GM12891 (cell line): Measurements from ENCODE around the gene FANCI.
"Not testable (repeated sequence)": the region's sequence is repeated elsewhere in the genome, so short reads cannot be mapped to it uniquely, and the experiment has no call there.

Source experiments
- DNase-seq: peaks from one replicate; pipeline ENCODE4 v3.0.0; 2011; ENCODE audit warnings: low spot score; ENCODE audit not compliant: insufficient read length
- FAIRE-seq: peaks from 2 replicates; lab custom pipeline; 2011; peaks lifted over from hg19 to GRCh38; lab: Jason Lieb, UNC
- PAX5 ChIP-seq: IDR thresholded peaks from 2 replicates; pipeline ENCODE4 v1.6.1; 2011; ENCODE audit warnings: low read length, moderate library complexity, mild to moderate bottlenecking; ENCODE audit not compliant: insufficient read depth, severe bottlenecking
- POLR2A ChIP-seq: IDR thresholded peaks from 2 replicates; pipeline ENCODE4 v1.6.1; 2011; ENCODE audit warnings: low read depth, low read length, control low read depth
- POLR2AphosphoS5 ChIP-seq: IDR thresholded peaks from 2 replicates; pipeline ENCODE4 v1.6.1; 2011; ENCODE audit warnings: low read depth, low read length, control low read depth
- POU2F2 ChIP-seq: IDR thresholded peaks from 2 replicates; pipeline ENCODE4 v1.6.1; 2011; ENCODE audit warnings: low read depth, mild to moderate bottlenecking, control low read depth, low read length, moderate library complexity
- SPI1 ChIP-seq: IDR thresholded peaks from 2 replicates; pipeline ENCODE4 v1.6.1; 2011; ENCODE audit warnings: low read depth, low read length, control low read depth
- TAF1 ChIP-seq: IDR thresholded peaks from 2 replicates; pipeline ENCODE4 v1.6.1; 2011; ENCODE audit warnings: low read depth, low read length, control low read depth

Gene FANCI

GRCh38 chr15:89218531-89218930 is 25.2 kb upstream of the FANCI start:
- TF ChIP-seq POU2F2 (no peak), SPI1 (0 out of 2 replicates have a peak, but pooled peaks have one; percentile 17)
- no peak for FAIRE-seq

GRCh38 chr15:89221543-89221942 is 22.2 kb upstream of the FANCI start, which contains the start of gene RLBP1:
Gene RLBP1 (minus strand): TSS chr15:89221579. CDS start chr15:89218975, 2,604 bp downstream.
- DNase-seq (no peak), FAIRE-seq (no peak)
- no peak for TF ChIP-seq POLR2AphosphoS5
- no peak for TF ChIP-seq SPI1
- no peak for TF ChIP-seq POU2F2
- no peak for TF ChIP-seq PAX5
- TF ChIP-seq POLR2A, result no peak
- TF ChIP-seq TAF1, result no peak

More at GRCh38 chr15:89218531-89218930, 25.2 kb upstream of the FANCI start:
- DNase-seq, result no peak

- DNase-seq, result no peak
- no peak for FAIRE-seq
- TF ChIP-seq PAX5, result no peak
- TF ChIP-seq TAF1, result no peak
- TF ChIP-seq POU2F2, result no peak
- TF ChIP-seq SPI1, result no peak
- TF ChIP-seq POLR2AphosphoS5, result no peak
- TF ChIP-seq POLR2A, result no peak
Observed at GRCh38 chr15:89225588-89225987, 18.2 kb upstream of the FANCI start.

- FAIRE-seq (no peak), DNase-seq (no peak)
- TF ChIP-seq SPI1, result no peak
- TF ChIP-seq PAX5, result no peak
- TF ChIP-seq POLR2A, result no peak
- TF ChIP-seq POLR2AphosphoS5, result no peak
- no peak for TF ChIP-seq POU2F2
- no peak for TF ChIP-seq TAF1
Observed at GRCh38 chr15:89226359-89227221, 17.2 kb upstream of the FANCI start.

- DNase-seq (no peak), FAIRE-seq (no peak)
- TF ChIP-seq PAX5, result no peak
- TF ChIP-seq POLR2A, result no peak
- TF ChIP-seq POLR2AphosphoS5, result no peak
- TF ChIP-seq TAF1, result no peak
- no peak for TF ChIP-seq POU2F2
- TF ChIP-seq SPI1, result no peak
Observed at GRCh38 chr15:89227425-89227824, 16.4 kb upstream of the FANCI start.

GRCh38 chr15:89230277-89230676 is 13.5 kb upstream of the FANCI start:
- no peak for TF ChIP-seq POLR2AphosphoS5
- no peak for TF ChIP-seq POU2F2
- TF ChIP-seq SPI1, result no peak
- TF ChIP-seq PAX5, result no peak
- no peak for TF ChIP-seq POLR2A
- TF ChIP-seq TAF1, result no peak
- DNase-seq (no peak), FAIRE-seq (no peak)

GRCh38 chr15:89231832-89232231 is 11.9 kb upstream of the FANCI start:
- no peak for FAIRE-seq
- DNase-seq, result no peak
- TF ChIP-seq POLR2AphosphoS5 (no peak), PAX5 (no peak), SPI1 (no peak), POU2F2 (no peak), TAF1 (no peak)

- DNase-seq, FAIRE-seq: not testable (repeated sequence)
Observed at GRCh38 chr15:89239883-89240810, 3.6 kb upstream of the FANCI start.

- TF ChIP-seq SPI1 (no peak), TAF1 (no peak), POU2F2 (no peak), PAX5 (no peak), POLR2AphosphoS5 (no peak), POLR2A (no peak)
- DNase-seq (no peak), FAIRE-seq (no peak)
Observed at GRCh38 chr15:89243046-89243690, 611 bp upstream of the FANCI start.

GRCh38 chr15:89244574-89244903 is 760 bp downstream of the FANCI start:
- DNase-seq (no peak), FAIRE-seq (no peak)
- TF ChIP-seq TAF1 (0 out of 2 replicates have a peak, but pooled peaks have one; percentile 21), SPI1 (peak; percentile 74), POU2F2 (no peak)
